Gastrocnemius medialis (tissue), 4 donors: ENCODE data around the gene ATXN7L1.

Experiments used
- POLR2A ChIP-seq, 2 donors: fragments of 450-650 bp; IDR thresholded peaks; one replicate each; pipeline ENCODE4 v1.6.1; 2017; ENCODE audit warnings: antibody characterized with exemption in 2 of 2, mild to moderate bottlenecking in 2 of 2, moderate library complexity in 2 of 2
- TF ChIP-seq, protein P1 (sequence below), 5 experiments: fragments of 450-650 bp in 3 of 5; fragments of 200-600 bp in 2 of 5; sonication (generic) in 2 of 5; IDR thresholded peaks in 4 of 5; conservative IDR thresholded peaks in 1 of 5; 1 replicate in 4 of 5; 2 replicates in 1 of 5; pipeline ENCODE4 v1.5.1; 2016 to 2019; ENCODE audit warnings: antibody characterized with exemption in 5 of 5, mild to moderate bottlenecking in 3 of 5, moderate library complexity in 3 of 5

DNA sequence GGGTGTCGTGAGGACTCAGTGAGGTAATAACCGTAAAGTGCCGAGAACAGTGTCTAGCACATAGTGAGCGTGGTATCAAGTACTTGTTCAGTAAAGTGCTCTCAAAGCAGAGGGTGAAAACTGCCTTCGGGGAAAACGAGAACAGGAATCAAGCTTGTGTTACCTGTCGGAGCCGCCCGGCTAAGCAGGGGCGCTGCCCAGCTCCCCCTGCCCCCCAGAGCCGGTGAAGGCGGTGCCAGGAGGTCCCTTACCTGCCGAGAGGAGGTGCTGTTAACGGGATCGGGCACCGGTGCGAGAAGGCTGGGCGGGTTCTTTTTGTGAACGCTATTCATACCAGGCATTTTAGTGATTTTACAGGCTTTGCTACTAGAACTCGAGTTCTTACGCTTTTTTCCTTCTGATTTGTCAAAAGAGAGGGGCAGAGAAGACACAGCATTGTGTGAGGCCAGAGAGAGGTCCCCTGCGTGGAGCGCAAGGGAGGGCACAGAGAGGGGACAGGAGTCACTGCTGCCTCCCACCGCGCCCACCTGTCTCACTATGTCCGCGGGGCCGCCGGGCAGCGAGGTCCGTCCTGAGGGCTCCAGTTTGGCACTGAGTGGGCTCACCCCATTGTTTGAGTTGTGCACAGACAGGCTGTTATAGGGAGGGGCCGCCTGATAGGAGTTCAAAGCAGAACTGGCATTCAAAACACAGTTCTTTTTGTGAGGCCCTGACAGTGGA lies 262.6 kb downstream of the ATXN7L1 start:
- TF ChIP-seq, protein P1, sequence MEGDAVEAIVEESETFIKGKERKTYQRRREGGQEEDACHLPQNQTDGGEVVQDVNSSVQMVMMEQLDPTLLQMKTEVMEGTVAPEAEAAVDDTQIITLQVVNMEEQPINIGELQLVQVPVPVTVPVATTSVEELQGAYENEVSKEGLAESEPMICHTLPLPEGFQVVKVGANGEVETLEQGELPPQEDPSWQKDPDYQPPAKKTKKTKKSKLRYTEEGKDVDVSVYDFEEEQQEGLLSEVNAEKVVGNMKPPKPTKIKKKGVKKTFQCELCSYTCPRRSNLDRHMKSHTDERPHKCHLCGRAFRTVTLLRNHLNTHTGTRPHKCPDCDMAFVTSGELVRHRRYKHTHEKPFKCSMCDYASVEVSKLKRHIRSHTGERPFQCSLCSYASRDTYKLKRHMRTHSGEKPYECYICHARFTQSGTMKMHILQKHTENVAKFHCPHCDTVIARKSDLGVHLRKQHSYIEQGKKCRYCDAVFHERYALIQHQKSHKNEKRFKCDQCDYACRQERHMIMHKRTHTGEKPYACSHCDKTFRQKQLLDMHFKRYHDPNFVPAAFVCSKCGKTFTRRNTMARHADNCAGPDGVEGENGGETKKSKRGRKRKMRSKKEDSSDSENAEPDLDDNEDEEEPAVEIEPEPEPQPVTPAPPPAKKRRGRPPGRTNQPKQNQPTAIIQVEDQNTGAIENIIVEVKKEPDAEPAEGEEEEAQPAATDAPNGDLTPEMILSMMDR (IDR thresholded peaks at IDR 0.05 in 4 of 5, conservative IDR thresholded peaks at IDR 0.05 in 1 of 5): no peak
- no peak for TF ChIP-seq POLR2A (IDR thresholded peaks at IDR 0.05)
